GM19043 (cell line): ENCODE measurements around the gene SEMG2.

ENCODE experiments used
- ATAC-seq: cut with Tn5 transposase; IDR thresholded peaks from one replicate; pipeline ENCODE4 v1.9.1; 2021; ENCODE audit warnings: low read depth; ENCODE audit not compliant: unreplicated experiment

SEMG2 gene

DNA sequence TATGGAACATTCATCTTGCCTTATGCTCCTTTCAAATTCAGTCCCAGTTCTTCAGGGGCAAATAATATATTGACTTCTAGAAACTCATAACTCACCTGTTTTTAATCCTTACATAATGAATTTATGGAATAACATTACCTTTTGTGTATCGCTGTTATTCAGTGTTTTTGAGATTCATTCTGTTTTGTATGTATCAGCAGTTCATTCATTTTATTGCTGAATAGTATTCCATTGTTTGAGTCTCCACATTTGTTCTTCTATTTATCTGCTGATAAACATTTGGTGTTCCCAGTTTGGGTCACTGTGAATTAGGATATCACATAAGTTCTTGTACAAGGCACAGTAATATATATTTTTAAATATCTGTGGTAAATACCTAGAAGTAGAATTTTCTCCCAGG, 5.1 kb downstream of the SEMG2 start:
- no peak for ATAC-seq

DNA sequence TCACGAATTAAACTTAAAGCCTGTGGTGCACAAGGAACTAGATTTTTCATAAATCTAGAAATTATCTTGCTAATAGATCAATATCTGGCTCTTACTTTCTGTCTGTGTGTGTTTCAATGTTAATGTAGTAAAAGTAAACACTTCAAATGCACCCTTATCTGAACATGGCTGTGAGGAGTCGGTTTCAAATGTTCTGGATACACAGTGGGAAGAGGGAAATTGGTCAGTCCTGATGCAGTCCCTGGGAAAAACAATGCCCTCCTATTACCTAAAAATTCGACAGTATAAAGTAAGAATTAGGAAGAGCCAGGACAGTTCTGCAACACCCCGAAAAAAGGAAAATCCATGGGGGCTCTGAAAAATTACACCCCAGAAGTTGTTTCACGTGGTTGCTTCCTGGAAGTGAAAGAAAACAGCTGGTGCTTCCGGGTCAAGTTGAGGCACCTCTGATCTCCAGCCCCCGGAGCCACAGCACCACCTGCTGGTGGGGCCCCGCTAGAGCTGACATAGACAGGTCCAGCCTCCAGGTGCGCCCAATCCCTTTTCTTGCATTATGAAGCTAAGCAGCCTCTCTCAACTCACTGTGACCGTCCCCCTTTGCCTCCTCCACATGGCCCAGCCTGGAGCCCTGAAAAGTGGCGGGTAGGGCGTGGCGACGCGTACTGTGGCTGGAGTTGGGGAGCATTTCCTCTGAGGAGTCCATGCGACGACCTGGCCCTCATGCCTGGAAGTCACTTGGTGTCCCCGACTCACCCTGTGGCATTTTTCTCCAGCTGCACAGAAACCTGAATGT, 8.3 kb downstream of the SEMG2 start:
- no peak for ATAC-seq

DNA sequence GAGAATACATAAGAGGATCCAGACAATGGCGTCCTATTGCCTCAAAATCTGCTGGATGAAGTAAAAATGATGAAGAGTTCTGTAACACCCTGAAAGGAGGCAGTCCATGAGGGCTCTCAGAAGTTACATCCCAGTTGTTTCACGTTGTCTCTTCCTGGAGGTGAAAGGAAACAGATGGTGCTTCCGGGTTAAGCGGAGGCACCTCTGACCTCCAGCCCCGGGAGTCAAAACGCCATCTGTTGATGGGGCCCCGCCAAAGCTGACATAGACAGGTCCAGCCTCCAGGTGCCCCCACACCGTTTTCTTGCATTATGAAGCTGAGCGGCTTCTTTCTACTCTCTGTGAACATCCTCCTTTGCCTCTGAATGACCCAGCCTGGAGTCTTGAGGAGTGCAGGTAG, 9.5 kb downstream of the SEMG2 start:
- ATAC-seq, result no peak

DNA sequence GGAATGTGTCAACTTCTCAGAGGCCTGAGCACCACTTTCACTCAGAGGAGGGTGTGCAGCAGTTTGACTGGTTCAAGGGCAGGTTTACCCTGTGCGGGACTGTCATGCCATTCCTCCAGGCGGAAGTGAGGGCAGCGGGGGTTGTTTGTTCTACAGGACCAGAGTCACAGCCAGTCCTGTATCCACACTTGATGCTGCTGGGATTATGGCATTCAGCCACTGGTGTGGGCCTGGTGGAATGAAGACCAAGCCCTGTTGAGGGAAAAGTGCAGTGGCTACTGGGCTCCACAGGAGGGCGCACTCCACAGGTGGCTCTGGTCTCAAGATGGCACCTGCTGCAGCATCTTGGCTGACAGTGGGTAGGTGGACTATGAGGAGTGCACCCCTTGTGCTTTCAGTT, 14.8 kb downstream of the SEMG2 start:
- ATAC-seq, result no peak

DNA sequence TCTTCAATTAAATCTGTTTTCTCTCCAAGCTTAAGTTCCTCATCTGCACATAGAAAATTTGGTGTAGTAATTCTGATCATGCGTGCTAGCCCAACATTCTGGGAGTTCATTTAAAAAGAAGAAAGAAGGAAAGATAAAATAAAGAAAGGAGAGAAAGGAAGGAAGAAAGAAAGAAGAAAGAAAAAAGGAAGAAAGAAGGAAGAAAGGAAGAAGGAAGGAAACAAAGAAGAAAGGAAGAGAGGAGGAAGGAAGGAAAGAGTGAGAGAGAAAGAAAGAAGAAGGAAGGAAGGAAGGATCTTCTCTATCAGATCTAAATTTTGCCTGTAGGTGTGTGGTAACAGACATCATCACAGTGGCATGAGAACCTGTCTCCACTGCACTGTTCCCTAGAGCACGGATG, 17.0 kb downstream of the SEMG2 start:
- no peak for ATAC-seq

DNA sequence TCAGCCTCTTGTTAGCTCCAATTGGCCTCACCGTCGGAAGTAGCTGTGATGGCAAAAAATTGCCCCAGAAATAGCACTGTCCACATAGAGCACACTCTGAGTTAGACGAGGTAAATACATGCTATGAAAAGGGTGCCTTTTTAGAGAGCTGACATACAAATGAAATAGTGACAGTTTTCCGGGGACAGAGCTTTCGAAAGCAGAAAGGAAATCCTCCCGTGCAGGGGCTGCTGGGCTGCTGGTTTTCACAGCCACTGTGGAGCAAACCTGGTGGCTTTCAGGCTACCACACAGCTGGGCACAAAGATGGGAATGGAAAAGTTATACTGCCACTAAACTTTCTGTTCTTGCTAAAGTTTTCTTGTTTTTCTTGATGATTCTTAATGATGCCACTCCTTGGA, 24.9 kb downstream of the SEMG2 start:
- ATAC-seq, result no peak

DNA sequence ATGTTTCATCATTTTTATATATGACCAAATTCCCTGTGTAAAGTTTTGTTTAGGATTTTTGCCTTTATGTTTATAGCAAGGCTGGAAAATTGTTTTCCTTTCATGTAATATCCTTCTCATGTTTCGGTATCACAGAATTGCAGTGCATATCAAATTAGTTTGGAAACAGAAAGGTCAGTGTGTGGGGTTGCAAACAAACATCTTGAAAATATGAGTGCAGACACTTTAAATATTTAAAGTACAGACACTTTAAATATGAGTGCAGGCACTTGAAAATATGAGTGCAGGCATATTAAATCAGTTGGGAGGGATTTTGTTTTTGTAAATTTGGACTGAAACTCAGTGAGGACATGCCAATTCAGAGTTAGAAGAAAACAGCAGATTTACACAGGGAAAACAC, 26.7 kb downstream of the SEMG2 start:
- no peak for ATAC-seq

DNA sequence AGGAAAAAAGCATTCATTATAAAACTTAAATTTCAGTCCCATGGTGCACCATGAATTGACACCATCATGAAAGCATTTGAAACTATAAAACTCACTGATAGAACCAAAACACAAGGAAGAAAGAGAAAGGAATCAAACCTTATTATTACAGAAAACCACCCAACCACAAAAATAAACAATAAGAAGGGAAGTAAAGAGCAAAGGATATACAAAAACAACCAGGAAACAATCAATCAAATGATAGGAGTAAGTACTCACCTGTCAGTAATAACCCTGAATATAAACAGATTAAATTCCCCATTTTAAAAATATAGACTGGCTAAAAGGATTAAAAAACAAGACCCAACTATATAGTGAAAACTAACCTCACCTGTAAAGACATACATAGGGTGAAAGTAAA, 27.4 kb downstream of the SEMG2 start:
- ATAC-seq, result no peak

DNA sequence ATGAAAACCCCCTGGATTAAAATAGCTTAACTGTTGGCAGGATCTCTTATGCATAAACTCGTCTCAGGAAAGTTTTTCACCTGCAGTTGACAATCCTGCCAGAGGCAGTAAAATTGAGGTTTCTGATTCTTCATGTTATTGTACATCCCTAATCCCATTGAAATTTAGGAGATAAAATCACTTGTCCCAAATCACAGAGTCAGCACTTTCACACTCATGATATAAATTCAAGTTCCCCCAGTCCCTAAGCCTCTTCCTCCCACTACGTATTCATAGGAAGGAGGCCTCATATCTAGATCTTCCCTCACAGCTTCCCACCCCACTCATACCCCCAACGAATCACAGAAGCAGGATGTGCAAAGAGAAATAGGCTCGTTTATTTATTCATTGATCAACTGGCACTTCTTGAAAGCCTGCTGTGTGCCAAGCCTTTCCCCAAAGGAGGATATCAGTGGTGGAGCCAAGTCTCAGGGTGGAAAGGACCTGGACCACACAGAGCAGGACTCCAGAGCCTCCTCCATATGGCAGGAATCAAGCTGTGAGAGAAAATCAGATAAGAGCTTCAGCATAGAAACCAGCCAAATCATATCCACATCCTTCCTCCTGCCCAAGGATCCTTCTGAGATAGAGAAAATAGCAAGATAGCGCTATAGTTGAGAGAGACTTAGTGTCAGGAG, 30.8 kb downstream of the SEMG2 start:
- no peak for ATAC-seq

DNA sequence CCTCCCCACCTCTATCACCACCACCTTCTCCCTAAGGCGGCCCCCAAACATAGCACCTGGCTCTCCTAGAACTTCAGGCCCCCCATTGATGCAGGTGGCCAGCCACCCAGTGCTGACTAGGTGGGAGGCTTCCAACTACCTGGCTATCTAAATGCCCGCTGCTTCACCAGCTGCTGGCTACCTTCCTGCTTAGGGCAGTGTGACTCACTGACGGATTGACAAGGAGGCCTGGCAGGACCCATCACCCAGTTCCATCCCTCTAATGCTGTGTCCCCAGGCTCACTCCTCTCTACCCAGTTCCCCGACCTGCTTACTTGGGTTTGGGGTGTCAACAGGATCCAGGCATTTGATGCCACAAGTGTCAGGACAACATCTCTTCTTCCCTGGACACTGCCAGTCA, 32.1 kb downstream of the SEMG2 start:
- no peak for ATAC-seq

DNA sequence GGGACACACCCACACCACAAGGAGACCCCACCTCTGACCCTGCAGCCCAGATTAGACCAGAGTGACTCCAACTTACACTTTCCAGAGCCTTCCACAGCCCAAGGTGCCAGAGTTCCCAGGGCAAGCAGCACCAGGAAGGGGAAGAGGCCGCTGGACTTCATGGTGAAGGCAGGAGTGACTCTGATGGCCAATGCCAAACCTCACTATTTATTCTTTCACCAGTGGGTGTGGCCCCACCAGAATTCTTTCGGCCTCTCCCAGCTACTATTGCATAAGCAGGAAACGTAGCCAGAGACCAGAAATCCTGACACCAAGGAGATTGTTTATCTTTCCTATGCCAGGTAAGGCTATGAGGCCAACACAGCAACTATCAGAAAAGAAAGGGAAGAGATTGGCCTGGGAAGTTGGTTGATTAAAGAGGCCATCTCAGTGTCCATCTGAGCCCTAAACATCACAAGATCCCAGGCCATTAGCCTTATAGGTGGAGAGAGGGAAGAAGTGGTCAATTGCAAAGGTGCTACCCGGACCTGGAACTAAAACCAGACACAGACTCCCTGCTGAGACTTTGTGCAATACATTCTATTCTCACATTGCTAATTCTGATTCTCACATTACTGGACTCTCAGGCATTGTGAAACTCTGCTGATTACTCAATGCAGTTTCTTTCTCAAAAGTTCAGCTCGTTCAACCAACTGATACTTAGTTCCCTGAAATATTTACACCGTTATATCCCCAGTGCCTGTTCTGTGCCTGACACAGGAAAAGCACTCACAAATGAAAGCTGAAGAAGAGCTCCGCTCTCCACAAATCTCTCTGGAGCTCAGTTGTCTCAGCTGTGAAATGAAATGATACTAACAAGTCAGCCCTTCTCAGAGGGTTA, 33.5 kb downstream of the SEMG2 start, which contains the start of gene SLPI:
Gene SLPI (minus strand): TSS at position 182 of the 880 bp plus-strand sequence. CDS start 21 bp downstream, at position 161.
- ATAC-seq, result no peak

DNA sequence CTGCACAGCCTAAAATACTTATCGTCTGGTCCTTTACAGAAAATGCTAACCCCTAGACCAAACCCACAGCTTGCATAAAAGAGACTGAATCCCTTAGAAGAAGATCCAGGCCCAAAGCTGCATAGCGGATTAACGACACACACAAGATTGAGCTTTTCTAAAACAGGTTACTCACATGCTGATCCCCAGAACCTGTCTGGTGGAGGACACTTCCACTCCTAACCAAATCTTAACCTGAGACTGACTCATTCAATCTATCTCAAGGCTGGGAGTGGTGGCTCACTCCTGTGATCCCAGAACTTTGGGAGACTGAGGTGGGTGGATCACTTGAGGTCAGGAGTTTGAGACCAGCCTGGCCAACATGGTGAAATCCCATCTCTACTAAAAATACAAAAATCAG, 36.0 kb downstream of the SEMG2 start:
- no peak for ATAC-seq

DNA sequence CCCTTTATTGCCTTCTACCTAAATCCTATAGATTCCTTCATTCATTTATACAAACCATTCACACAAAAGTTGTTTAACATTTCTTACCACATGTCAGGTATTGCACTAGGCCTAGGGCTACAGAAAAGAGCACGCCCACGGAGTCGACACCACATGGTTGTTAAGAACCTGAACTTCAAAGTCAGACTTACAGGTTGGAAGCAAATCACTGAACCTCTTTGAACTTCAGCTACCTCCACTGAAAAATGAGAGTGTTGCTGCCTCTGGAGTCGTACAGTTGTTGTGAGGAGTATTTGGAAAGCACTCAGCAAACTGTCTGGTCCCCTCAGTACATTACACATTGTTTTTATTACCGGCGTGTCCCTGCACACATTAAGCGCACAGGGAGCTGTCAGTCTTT, 36.5 kb downstream of the SEMG2 start:
- ATAC-seq, result no peak

DNA sequence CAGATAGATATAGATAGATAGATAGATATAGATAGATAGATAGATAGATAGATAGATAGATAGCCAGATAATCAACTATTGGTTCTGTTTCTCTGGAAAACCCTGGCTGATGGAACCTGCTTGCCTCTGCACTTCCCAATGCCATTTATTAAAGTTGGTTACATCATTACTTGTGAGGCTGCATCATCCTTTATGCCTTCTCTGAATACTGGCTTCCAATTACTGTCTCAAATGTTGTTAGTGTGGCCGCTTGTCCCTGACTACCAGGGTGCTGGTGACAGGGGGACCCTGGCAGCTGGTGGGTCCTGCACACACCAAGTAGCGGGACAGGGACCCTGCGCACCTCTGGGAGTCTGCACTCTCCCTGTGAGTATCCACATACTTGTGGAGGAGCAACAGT, 37.1 kb downstream of the SEMG2 start:
- ATAC-seq, result no peak

DNA sequence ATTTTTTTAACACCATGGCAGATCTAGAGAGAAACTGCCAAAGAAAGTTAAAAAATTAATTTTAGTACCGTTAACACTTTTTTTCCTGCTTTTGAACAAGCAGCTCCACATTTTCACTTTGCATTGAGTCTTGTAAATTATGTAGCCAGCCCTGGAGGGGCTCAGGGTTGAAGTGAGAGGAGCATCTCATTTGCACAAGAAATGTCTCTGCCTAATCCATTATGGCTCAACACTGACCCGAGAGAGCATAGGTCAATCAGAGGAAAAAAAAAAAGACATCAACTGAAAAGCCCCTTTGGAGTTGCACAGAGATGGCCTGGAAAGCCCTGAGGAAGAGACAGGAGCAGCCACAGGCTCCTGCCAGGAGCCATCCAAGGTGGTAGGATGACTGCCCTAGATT, 37.5 kb downstream of the SEMG2 start:
- no peak for ATAC-seq

DNA sequence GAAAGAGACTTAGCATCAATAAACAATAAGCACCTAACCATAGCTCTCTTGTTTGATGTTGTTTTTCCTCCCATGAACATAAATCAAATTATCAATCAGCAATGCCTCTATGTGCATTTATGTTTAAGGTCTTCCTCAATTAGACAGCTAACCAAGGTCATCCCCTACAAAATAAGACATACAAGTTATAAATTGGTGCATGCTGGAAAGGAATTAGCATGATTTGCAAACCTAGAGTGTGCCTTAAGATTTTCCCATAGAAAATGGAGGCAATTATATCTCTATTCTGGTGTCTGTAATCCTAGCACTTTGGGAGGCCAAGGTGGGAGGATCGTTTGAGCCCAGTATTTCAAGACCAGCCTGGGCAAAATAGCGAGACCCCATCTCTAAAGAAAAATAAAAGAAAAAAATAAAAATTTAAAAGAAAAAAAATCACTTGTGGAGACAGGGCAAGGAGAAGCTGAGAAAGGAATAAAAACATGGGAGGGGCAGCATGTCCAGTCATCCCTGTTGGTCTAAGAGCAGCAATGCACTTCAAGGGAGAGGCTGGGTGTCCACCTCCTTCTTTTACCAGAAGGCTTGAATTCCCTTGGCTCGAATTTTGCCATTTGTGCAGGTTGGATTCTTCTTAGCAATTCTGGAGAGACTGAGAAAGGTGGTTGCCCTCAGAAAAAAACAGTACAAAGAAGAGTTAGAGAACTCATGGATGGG, 42.5 kb downstream of the SEMG2 start:
- no peak for ATAC-seq

DNA sequence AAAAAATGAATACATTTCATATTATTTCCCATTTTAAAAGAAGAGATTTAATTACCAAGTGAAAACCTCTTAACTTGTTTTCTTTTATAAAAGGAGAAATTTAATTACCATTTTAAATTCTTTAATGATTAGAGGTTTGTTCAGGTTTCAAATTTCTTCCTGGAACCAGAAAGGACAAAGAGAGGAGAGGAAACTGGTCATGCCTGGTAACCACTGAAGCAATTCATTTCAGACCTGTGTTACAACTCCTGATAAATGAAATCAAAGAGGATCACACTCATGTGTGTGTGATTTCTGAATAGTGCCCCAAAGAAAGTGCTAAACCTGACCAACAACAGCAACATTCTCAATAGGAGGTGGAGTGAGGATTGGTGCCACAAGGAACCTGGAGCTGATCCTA, 45.8 kb downstream of the SEMG2 start:
- ATAC-seq, result no peak

DNA sequence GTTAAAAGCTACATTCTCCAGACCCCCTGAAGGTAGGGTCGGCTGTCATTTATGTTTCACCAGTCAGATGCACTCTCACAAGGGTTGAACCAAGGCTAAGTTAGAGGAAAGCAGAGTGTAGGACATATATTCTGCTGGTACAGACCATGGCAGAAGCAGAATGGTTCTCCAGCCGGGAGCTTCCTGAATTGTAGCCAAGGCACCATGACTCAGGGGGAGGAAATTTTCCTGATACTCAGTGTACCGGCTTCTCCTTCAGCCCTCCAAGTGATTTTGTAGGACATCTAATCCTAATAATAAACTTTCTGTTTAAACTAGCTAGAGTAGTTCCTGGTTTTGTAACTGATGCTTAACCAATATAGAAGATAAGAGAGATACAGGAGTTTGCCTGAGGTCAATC, 47.4 kb downstream of the SEMG2 start:
- no peak for ATAC-seq

DNA sequence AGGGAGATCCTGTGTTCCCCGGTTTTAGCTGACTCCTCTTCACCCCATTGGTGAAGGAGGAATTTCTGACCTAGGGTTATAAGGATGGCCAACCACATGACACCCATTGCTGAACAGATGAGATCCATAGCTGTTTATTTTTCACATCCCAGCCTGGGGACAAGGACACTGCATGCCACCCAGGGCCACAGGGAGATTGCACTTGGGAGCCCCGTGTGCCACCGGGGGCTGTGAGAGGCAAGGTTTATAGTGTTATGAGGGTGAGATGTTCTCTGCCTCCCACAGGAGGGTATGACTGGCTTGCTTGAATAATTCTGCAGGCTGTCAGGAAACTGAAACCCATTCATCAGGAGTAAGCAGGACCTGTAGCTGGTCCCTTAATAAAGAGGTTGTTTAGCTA, 47.9 kb downstream of the SEMG2 start:
- no peak for ATAC-seq

DNA sequence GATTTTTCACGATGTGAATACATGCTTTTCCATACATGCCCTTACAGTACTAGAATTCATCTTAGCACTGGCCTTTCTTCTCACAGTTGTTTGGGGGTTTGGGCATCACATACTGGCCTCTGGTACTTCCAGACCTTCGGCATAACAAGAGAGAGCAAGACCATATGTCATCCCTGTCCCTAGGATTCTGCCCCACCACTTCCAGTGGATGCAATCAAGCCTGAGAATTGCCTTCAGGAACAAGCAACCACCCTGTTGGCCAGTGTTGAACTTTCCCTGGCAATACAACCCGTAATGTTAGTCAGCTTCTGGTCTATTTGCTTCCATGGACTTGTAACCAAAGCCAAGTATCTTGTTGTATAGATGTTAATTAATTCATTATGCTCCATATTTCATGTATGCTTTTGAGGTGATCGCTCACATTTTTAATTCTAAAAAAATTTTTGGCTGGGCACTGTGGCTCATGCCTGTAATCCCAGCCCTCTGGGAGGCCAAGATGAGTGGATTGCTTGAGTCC, 48.6 kb downstream of the SEMG2 start:
- ATAC-seq, result no peak
